Uterus (tissue), 2 donors: ENCODE results near the gene ZSWIM1.

Source experiments
- POLR2A ChIP-seq, 2 donors: fragments of 450-650 bp; IDR thresholded peaks; one replicate each; pipeline ENCODE4 v1.6.1; 2016; ENCODE audit warnings: antibody characterized with exemption in 2 of 2, mild to moderate bottlenecking in 1 of 2, moderate library complexity in 1 of 2
- TF ChIP-seq, protein P1 (sequence below), 4 experiments: fragments of 200-600 bp in 2 of 4; fragments of 450-650 bp in 2 of 4; sonication (generic) in 2 of 4; IDR thresholded peaks; one replicate each; pipeline ENCODE4 v1.5.1; 2016 to 2019; ENCODE audit warnings: antibody characterized with exemption in 4 of 4, mild to moderate bottlenecking in 2 of 4, moderate library complexity in 1 of 4

DNA sequence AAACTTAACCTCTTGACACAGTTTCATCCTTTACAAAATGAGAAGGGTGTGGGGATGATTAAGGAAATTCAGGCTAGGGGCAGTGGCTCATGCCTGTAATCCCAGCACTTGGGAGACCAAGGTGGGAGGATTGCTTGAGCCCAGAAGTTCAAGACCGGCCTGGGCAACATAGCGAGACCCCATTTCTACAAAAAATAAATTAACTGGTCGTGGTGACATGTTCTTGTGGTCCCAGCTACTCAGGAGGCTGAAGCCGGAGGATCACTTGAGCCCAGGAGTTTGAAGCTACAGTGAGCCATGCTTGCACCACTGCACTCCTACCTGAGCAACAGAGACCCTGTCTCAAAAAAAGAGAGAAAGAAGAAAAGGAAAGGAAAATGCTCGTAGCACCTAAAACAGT, 14.6 kb upstream of the ZSWIM1 start:
- TF ChIP-seq, protein P1, sequence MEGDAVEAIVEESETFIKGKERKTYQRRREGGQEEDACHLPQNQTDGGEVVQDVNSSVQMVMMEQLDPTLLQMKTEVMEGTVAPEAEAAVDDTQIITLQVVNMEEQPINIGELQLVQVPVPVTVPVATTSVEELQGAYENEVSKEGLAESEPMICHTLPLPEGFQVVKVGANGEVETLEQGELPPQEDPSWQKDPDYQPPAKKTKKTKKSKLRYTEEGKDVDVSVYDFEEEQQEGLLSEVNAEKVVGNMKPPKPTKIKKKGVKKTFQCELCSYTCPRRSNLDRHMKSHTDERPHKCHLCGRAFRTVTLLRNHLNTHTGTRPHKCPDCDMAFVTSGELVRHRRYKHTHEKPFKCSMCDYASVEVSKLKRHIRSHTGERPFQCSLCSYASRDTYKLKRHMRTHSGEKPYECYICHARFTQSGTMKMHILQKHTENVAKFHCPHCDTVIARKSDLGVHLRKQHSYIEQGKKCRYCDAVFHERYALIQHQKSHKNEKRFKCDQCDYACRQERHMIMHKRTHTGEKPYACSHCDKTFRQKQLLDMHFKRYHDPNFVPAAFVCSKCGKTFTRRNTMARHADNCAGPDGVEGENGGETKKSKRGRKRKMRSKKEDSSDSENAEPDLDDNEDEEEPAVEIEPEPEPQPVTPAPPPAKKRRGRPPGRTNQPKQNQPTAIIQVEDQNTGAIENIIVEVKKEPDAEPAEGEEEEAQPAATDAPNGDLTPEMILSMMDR (IDR thresholded peaks at IDR 0.05) = no peak
- no peak for TF ChIP-seq POLR2A (IDR thresholded peaks at IDR 0.05)
